OCI-M1 (cell line): ENCODE results near the gene ALDH5A1.
A peak's percentile ranks its signal among the peaks of the same experiment; 100 is the strongest.

Experiments used
- DNase-seq: peaks from one replicate; lab custom pipeline; 2025; lab: John Stamatoyannopoulos, UW

ALDH5A1 gene

GRCh38 chr6:24569811-24570210 lies 75.0 kb downstream of the ALDH5A1 start:
- DNase-seq = no peak

- DNase-seq = no peak
These were observed 76.6 kb downstream of the ALDH5A1 start for GRCh38 chr6:24571361-24571760.

GRCh38 chr6:24574809-24575208 lies 80.0 kb downstream of the ALDH5A1 start:
- no peak for DNase-seq

GRCh38 chr6:24576447-24576846 lies 81.7 kb downstream of the ALDH5A1 start:
- DNase-seq = no peak

GRCh38 chr6:24581084-24581669 lies 86.4 kb downstream of the ALDH5A1 start:
- peak; percentile 89 for DNase-seq

GRCh38 chr6:24583463-24584381 lies 89.0 kb downstream of the ALDH5A1 start:
- DNase-seq = peak; percentile 93

- DNase-seq = no peak
These were observed 89.6 kb downstream of the ALDH5A1 start for GRCh38 chr6:24584382-24584720.
